HCT116 (cell line): ENCODE measurements around the gene ARNT2.

Source experiments
- CTCF ChIP-seq, 3 experiments: fragments of 200-600 bp in 1 of 3; sonication (generic) in 1 of 3; IDR thresholded peaks in 2 of 3; conservative IDR thresholded peaks in 1 of 3; 2 replicates each; pipeline ENCODE4 v1.5.1; 2012 to 2017; ENCODE audit warnings: low read depth in 2 of 3, low read length in 2 of 3, antibody characterized with exemption in 1 of 3, borderline replicate concordance in 1 of 3, control low read depth in 1 of 3, mild to moderate bottlenecking in 1 of 3, mixed read lengths in 1 of 3, mixed run types in 1 of 3, moderate library complexity in 1 of 3; ENCODE audit not compliant: insufficient read depth in 1 of 3
- POLR2A ChIP-seq: IDR thresholded peaks from 2 replicates; pipeline ENCODE4 v1.7.0; 2011; ENCODE audit warnings: borderline replicate concordance; ENCODE audit not compliant: insufficient read depth, insufficient read length; ENCODE audit errors: extremely low read depth

- TF ChIP-seq CTCF (IDR thresholded peaks at IDR 0.05 in 2 of 3, conservative IDR thresholded peaks at IDR 0.05 in 1 of 3; ENCODE audit: borderline replicate concordance in 1 of 3, insufficient read depth in 1 of 3, low read depth in 2 of 3, low read length in 2 of 3) = no peak
- no peak for TF ChIP-seq POLR2A
These were observed 28.0 kb upstream of the ARNT2 start for GRCh38 chr15:80375968-80376891.
